Endothelial cell (in vitro differentiated cells): ENCODE data around the gene HOXA7. TPM values are rescaled to one million over a fixed set of nuclear protein-coding genes. Genes with fewer than 3 reads are reported as not detected.

Experiments
- DNase-seq: peaks from one replicate; pipeline ENCODE4 v3.0.0; 2021; ENCODE audit warnings: low spot score
- H3K27ac Mint-ChIP-seq: one replicate; pipeline ENCODE4 v1.8.0; 2021; ENCODE audit warnings: mixed read lengths, inconsistent platforms; ENCODE audit not compliant: unreplicated experiment
- H3K27me3 Mint-ChIP-seq: one replicate; pipeline ENCODE4 v1.8.0; 2021; ENCODE audit warnings: mild to moderate bottlenecking, moderate library complexity, mixed read lengths, inconsistent platforms; ENCODE audit not compliant: unreplicated experiment
- H3K36me3 Mint-ChIP-seq: one replicate; pipeline ENCODE4 v1.8.0; 2021; ENCODE audit warnings: mild to moderate bottlenecking, low read depth, mixed read lengths, inconsistent platforms; ENCODE audit not compliant: unreplicated experiment
- H3K4me1 Mint-ChIP-seq: one replicate; pipeline ENCODE4 v1.8.0; 2021; ENCODE audit warnings: mild to moderate bottlenecking, mixed read lengths, inconsistent platforms; ENCODE audit not compliant: unreplicated experiment
- H3K4me3 Mint-ChIP-seq: one replicate; pipeline ENCODE4 v1.8.0; 2021; ENCODE audit warnings: mild to moderate bottlenecking, mixed read lengths, inconsistent platforms; ENCODE audit not compliant: unreplicated experiment
- H3K9me3 Mint-ChIP-seq: one replicate; pipeline ENCODE4 v1.8.0; 2021; ENCODE audit warnings: mixed read lengths, inconsistent platforms; ENCODE audit not compliant: unreplicated experiment
- total RNA-seq: library from RNA; stranded (reverse); fragmentation: NEBNext Ultra II Directional; extraction: Animal tissue kit (Norgen Biotek cat#: 25700); gene quantifications from one replicate; pipeline ENCODE4 v1.2.1, GENCODE V29; 2021; ENCODE audit not compliant: unreplicated experiment
- TF ChIP-seq, protein P1 (sequence below): fragments of 200-600 bp; sonication (generic); IDR thresholded peaks from one replicate; pipeline ENCODE4 v1.5.0; 2021; ENCODE audit warnings: antibody characterized with exemption; ENCODE audit not compliant: unreplicated experiment

Gene HOXA7
- total RNA-seq, 1 donor from 2014 or later: not detected

- no peaks in the 10 kb centered on the region for H3K36me3 Mint-ChIP-seq
- H3K9me3 Mint-ChIP-seq: no peaks in the 10 kb centered on the region
- H3K4me3 Mint-ChIP-seq: no peak overlapping the region
- TF ChIP-seq, protein P1, sequence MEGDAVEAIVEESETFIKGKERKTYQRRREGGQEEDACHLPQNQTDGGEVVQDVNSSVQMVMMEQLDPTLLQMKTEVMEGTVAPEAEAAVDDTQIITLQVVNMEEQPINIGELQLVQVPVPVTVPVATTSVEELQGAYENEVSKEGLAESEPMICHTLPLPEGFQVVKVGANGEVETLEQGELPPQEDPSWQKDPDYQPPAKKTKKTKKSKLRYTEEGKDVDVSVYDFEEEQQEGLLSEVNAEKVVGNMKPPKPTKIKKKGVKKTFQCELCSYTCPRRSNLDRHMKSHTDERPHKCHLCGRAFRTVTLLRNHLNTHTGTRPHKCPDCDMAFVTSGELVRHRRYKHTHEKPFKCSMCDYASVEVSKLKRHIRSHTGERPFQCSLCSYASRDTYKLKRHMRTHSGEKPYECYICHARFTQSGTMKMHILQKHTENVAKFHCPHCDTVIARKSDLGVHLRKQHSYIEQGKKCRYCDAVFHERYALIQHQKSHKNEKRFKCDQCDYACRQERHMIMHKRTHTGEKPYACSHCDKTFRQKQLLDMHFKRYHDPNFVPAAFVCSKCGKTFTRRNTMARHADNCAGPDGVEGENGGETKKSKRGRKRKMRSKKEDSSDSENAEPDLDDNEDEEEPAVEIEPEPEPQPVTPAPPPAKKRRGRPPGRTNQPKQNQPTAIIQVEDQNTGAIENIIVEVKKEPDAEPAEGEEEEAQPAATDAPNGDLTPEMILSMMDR: no peak
- peaks cover 23% of the 10 kb centered on the region for H3K4me1 Mint-ChIP-seq
- DNase-seq: no peak
- H3K27me3 Mint-ChIP-seq: peaks cover 49% of the 10 kb centered on the region
- no peak overlapping the region for H3K27ac Mint-ChIP-seq
These were observed 41.1 kb downstream of the HOXA7 start for GRCh38 chr7:27115221-27116026.

DNA sequence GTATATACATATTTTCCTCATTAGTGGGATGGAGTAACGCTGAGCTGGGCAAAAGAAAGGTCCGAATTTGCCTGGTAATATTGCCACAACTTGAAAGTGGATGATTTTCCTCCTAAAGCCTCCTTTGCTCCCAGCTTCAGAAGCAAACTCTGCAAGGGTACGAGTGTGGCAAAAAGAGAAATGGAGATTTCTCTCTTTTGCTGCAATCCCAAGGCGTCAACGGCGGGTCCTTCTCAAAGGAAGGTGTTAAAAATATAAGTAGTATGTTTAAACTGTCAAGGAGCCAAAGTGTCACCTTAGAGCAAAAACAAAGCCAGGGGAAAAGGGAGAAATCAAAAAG is 41.6 kb downstream of the HOXA7 start:
- peaks cover 50% of the 10 kb centered on the region for H3K27me3 Mint-ChIP-seq
- no peak overlapping the region for H3K4me3 Mint-ChIP-seq
- H3K36me3 Mint-ChIP-seq: no peaks in the 10 kb centered on the region
- H3K9me3 Mint-ChIP-seq: no peaks in the 10 kb centered on the region
- no peak overlapping the region for H3K27ac Mint-ChIP-seq
- DNase-seq: no peak
- TF ChIP-seq, protein P1: no peak
- peaks cover 25% of the 10 kb centered on the region for H3K4me1 Mint-ChIP-seq

GRCh38 chr7:27113991-27114769 is 42.3 kb downstream of the HOXA7 start:
- DNase-seq: no peak
- H3K36me3 Mint-ChIP-seq: no peaks in the 10 kb centered on the region
- no peaks in the 10 kb centered on the region for H3K9me3 Mint-ChIP-seq
- peaks cover 48% of the 10 kb centered on the region for H3K27me3 Mint-ChIP-seq
- TF ChIP-seq, protein P1: no peak
- H3K4me3 Mint-ChIP-seq: no peak overlapping the region
- no peak overlapping the region for H3K27ac Mint-ChIP-seq
- H3K4me1 Mint-ChIP-seq: peaks cover 28% of the 10 kb centered on the region

- Mint-ChIP-seq H3K4me3 (no peak overlapping the region), H3K9me3 (no peaks in the 10 kb centered on the region), H3K4me1 (peaks cover 34% of the 10 kb centered on the region), H3K27me3 (peaks cover 47% of the 10 kb centered on the region), H3K27ac (no peak overlapping the region), H3K36me3 (no peaks in the 10 kb centered on the region)
- no peak for DNase-seq
- TF ChIP-seq, protein P1: no peak
These were observed 43.2 kb downstream of the HOXA7 start for GRCh38 chr7:27112955-27113949.
